Measurements from ENCODE around the gene PRKCQ. TPM values are rescaled to one million over a fixed set of nuclear protein-coding genes. Genes with fewer than 3 reads are reported as not detected.

Gene PRKCQ
- total and polyA plus RNA-seq, 2 of the 13 experiments (the other 11 are each of a cell fraction or from before 2014, with no cell fraction given) = 0.13 to 0.35 TPM

DNA sequence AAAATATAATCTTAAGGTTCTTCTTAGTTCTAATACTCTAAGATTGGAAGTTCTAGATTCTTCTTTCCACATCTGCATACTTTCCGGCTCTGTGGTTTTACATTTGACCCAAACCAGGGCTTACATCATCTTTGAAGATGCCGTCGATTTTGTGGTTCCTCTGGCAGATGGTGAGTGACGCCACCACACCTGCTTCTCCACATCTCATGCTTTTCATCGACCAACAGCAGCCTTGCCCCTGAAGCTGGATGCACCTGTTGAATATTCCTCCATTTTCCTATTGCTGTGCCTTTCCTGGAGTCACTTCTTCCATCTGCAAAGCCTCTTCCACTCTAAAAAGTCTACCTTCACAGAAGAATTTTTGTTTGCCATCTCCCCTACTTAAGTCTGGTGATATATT, 121.3 kb downstream of the PRKCQ start:
- Histone ChIP-seq H3K4me2 (ENCODE audit: low read depth, low read length) (no peak overlapping the region), H3K9ac (ENCODE audit: insufficient read depth, low read depth, low read length) (no peak overlapping the region), H3K4me3 (replicated peaks in 1 of 3; ENCODE audit: insufficient read depth in 1 of 3, low read depth in 2 of 3, low read length in 3 of 3) (no peak overlapping the region), H3K27ac (ENCODE audit: extremely low read length, insufficient read depth, low read length) (no peak overlapping the region), H4K20me1 (ENCODE audit: insufficient read depth, low read length) (no peaks in the 10 kb centered on the region), H3K36me3 (replicated peaks in 1 of 2; ENCODE audit: control insufficient read depth in 1 of 2, insufficient read depth in 2 of 2, low read length in 2 of 2) (no peaks in the 10 kb centered on the region), H3K9me3 (ENCODE audit: low read length) (no peaks in the 10 kb centered on the region; the same call in 1 of the 2 replicates), H3K27me3 (ENCODE audit: control insufficient read depth in 1 of 2, insufficient read depth in 2 of 2, low read length in 2 of 2) (no peaks in the 10 kb centered on the region; a peak in 1 of 5 replicates), H3K79me2 (ENCODE audit: insufficient read depth, low read length) (no peaks in the 10 kb centered on the region), H2AFZ (ENCODE audit: low read length) (no peak overlapping the region), H3K4me1 (ENCODE audit: insufficient read depth, low read length) (no peaks in the 10 kb centered on the region)
- TF ChIP-seq PTBP1 (IDR thresholded peaks at IDR 0.05; ENCODE audit: low read depth, low read length, poor library complexity, severe bottlenecking) (no peak), ZNF777 (CRISPR knock-in tag; IDR thresholded peaks at IDR 0.05) (no peak), EHMT2 (IDR thresholded peaks at IDR 0.05; ENCODE audit: borderline replicate concordance, low read depth, low read length) (no peak)
- TF ChIP-seq, protein P1, sequence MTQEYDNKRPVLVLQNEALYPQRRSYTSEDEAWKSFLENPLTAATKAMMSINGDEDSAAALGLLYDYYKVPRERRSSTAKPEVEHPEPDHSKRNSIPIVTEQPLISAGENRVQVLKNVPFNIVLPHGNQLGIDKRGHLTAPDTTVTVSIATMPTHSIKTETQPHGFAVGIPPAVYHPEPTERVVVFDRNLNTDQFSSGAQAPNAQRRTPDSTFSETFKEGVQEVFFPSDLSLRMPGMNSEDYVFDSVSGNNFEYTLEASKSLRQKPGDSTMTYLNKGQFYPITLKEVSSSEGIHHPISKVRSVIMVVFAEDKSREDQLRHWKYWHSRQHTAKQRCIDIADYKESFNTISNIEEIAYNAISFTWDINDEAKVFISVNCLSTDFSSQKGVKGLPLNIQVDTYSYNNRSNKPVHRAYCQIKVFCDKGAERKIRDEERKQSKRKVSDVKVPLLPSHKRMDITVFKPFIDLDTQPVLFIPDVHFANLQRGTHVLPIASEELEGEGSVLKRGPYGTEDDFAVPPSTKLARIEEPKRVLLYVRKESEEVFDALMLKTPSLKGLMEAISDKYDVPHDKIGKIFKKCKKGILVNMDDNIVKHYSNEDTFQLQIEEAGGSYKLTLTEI (CRISPR knock-in tag; conservative IDR thresholded peaks at IDR 0.05) = no peak
- in situ Hi-C loops (cut with HindIII; ENCODE audit: extremely low pct_ligation_motif_present, low pct_unique_long_range_greater_than_20kb) = no loop called here
- FAIRE-seq (no peak), ATAC-seq (no peak), DNase-seq (ENCODE audit: low spot score) (no peak)
- ChIA-PET CTCF (ENCODE audit: low intra/inter-chr PET ratio, low total read pairs) (no interaction called here), POLR2A (no interaction called here)
- WGBS (ENCODE audit: low lambda C conversion rate) = 17% methylated on average over 5 of the region's 5 CpGs
- no TSS peak for BruUV-seq (replicated peaks)
- intact Hi-C loops (cut with micrococcal nuclease; ENCODE audit: unreplicated experiment) = no loop called here

DNA sequence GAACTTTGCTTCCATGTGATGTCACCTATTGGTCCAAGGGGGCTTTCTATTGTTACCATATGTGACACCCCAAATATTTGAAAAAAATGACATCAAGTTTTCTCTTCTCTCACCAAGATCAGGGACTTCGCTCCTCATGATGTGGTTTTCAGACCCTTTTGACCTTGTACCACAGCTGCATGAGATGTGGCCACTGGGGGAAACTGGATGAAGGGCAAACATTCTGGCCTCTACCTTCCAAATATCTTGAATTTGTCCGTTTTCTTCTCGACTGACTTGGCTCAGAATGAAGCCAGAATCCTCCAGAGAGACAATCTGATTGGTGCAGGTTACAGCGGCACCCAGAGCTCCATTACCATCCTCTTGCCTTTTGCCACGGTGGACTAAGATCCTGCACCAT, 122.7 kb downstream of the PRKCQ start:
- in situ Hi-C loops (cut with HindIII; ENCODE audit: extremely low pct_ligation_motif_present, low pct_unique_long_range_greater_than_20kb) (no loop called here), intact Hi-C loops (cut with micrococcal nuclease; ENCODE audit: unreplicated experiment) (no loop called here)
- TF ChIP-seq KDM5B (CRISPR knock-in tag; IDR thresholded peaks at IDR 0.05; ENCODE audit: borderline replicate concordance) = no peak
- TF ChIP-seq ZNF670 (CRISPR knock-in tag; IDR thresholded peaks at IDR 0.05; ENCODE audit: borderline replicate concordance) = no peak
- TF ChIP-seq ZNF816 (CRISPR knock-in tag; IDR thresholded peaks at IDR 0.05; ENCODE audit: borderline replicate concordance) = no peak
- no peak for TF ChIP-seq SYNCRIP (IDR thresholded peaks at IDR 0.05; ENCODE audit: insufficient read depth, low read depth, low read length)
- TF ChIP-seq PAF1 (CRISPR knock-in tag; IDR thresholded peaks at IDR 0.05) = no peak
- TF ChIP-seq ATRX (CRISPR knock-in tag; IDR thresholded peaks at IDR 0.05; ENCODE audit: borderline replicate concordance) = no peak
- TF ChIP-seq FOXA1 (IDR thresholded peaks at IDR 0.05) = no peak
- no peak for TF ChIP-seq FOXA1 (CRISPR knock-in tag; IDR thresholded peaks at IDR 0.05)
- TF ChIP-seq, protein P2, sequence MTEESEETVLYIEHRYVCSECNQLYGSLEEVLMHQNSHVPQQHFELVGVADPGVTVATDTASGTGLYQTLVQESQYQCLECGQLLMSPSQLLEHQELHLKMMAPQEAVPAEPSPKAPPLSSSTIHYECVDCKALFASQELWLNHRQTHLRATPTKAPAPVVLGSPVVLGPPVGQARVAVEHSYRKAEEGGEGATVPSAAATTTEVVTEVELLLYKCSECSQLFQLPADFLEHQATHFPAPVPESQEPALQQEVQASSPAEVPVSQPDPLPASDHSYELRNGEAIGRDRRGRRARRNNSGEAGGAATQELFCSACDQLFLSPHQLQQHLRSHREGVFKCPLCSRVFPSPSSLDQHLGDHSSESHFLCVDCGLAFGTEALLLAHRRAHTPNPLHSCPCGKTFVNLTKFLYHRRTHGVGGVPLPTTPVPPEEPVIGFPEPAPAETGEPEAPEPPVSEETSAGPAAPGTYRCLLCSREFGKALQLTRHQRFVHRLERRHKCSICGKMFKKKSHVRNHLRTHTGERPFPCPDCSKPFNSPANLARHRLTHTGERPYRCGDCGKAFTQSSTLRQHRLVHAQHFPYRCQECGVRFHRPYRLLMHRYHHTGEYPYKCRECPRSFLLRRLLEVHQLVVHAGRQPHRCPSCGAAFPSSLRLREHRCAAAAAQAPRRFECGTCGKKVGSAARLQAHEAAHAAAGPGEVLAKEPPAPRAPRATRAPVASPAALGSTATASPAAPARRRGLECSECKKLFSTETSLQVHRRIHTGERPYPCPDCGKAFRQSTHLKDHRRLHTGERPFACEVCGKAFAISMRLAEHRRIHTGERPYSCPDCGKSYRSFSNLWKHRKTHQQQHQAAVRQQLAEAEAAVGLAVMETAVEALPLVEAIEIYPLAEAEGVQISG (CRISPR knock-in tag; IDR thresholded peaks at IDR 0.05) = no peak
- no peak for TF ChIP-seq SOX5 (CRISPR knock-in tag; IDR thresholded peaks at IDR 0.05; ENCODE audit: borderline replicate concordance)
- TF ChIP-seq TBX2 (CRISPR knock-in tag; IDR thresholded peaks at IDR 0.05; ENCODE audit: borderline replicate concordance) = no peak
- TF ChIP-seq SMARCE1 (IDR thresholded peaks at IDR 0.05; ENCODE audit: borderline replicate concordance) = no peak
- TF ChIP-seq ZNF619 (CRISPR knock-in tag; IDR thresholded peaks at IDR 0.05) = no peak
- Histone ChIP-seq H3K4me1 (ENCODE audit: insufficient read depth, low read length) (no peaks in the 10 kb centered on the region), H4K20me1 (ENCODE audit: insufficient read depth, low read length) (no peaks in the 10 kb centered on the region), H3K79me2 (ENCODE audit: insufficient read depth, low read length) (no peaks in the 10 kb centered on the region), H2AFZ (ENCODE audit: low read length) (no peak overlapping the region), H3K36me3 (replicated peaks in 1 of 2; ENCODE audit: control insufficient read depth in 1 of 2, insufficient read depth in 2 of 2, low read length in 2 of 2) (no peaks in the 10 kb centered on the region), H3K4me3 (replicated peaks in 1 of 3; ENCODE audit: insufficient read depth in 1 of 3, low read depth in 2 of 3, low read length in 3 of 3) (no peak overlapping the region), H3K4me2 (ENCODE audit: low read depth, low read length) (no peak overlapping the region), H3K9ac (ENCODE audit: insufficient read depth, low read depth, low read length) (no peak overlapping the region), H3K9me3 (ENCODE audit: low read length) (no peaks in the 10 kb centered on the region; the same call in 1 of the 2 replicates), H3K27me3 (ENCODE audit: control insufficient read depth in 1 of 2, insufficient read depth in 2 of 2, low read length in 2 of 2) (no peaks in the 10 kb centered on the region), H3K27ac (ENCODE audit: extremely low read length, insufficient read depth, low read length) (no peak overlapping the region)
- POLR2A ChIA-PET = no interaction called here
- WGBS (ENCODE audit: low lambda C conversion rate) = 1% methylated on average over 5 of the region's 5 CpGs
- BruUV-seq (replicated peaks) = no TSS peak
- no peak for DNase-seq (ENCODE audit: low spot score)
- no peak for ATAC-seq
- no peak for FAIRE-seq
- CTCF ChIA-PET (ENCODE audit: low intra/inter-chr PET ratio, low total read pairs) = no interaction called here

All from HepG2 (cell line).